ENCODE results near the gene SNRPD3. TPM values are rescaled to one million over a fixed set of nuclear protein-coding genes. Genes with fewer than 3 reads are reported as not detected.

The SNRPD3 gene
- total RNA-seq, 1 experiment from 2014 or later: 144 TPM

- DNase-seq (ENCODE audit: low read depth, low spot score): no peak
Observed at GRCh38 chr22:24587948-24588347, 32.1 kb downstream of the SNRPD3 start.

DNA sequence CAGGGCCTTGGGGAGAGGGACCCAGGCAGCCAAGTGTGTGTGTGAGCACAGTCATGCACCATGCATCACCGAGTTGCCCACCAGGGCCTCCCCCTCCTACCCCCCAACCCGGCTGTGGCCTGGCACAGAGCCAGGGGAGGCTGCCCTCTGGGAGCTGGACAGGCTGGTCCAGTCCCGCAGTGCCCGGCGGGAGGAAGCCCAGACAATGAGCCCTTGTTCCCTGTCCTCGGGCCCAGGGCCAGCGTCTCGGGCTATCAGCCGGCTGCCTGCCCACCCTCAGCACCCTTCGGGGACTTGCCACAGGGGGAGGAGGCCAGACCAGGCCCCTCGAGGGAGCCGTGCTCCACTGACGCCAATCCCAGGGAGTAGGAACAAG, 32.6 kb downstream of the SNRPD3 start:
- TF ChIP-seq, protein P1, sequence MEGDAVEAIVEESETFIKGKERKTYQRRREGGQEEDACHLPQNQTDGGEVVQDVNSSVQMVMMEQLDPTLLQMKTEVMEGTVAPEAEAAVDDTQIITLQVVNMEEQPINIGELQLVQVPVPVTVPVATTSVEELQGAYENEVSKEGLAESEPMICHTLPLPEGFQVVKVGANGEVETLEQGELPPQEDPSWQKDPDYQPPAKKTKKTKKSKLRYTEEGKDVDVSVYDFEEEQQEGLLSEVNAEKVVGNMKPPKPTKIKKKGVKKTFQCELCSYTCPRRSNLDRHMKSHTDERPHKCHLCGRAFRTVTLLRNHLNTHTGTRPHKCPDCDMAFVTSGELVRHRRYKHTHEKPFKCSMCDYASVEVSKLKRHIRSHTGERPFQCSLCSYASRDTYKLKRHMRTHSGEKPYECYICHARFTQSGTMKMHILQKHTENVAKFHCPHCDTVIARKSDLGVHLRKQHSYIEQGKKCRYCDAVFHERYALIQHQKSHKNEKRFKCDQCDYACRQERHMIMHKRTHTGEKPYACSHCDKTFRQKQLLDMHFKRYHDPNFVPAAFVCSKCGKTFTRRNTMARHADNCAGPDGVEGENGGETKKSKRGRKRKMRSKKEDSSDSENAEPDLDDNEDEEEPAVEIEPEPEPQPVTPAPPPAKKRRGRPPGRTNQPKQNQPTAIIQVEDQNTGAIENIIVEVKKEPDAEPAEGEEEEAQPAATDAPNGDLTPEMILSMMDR (IDR thresholded peaks at IDR 0.05 in 2 of 3, conservative IDR thresholded peaks at IDR 0.05 in 1 of 3; ENCODE audit: borderline replicate concordance in 1 of 3, insufficient read depth in 1 of 3, low read depth in 2 of 3, low read length in 2 of 3): no peak
- no peak for TF ChIP-seq EZH2phosphoT487 (IDR thresholded peaks at IDR 0.05; ENCODE audit: borderline replicate concordance)
- peaks cover 3 to 12% of the 10 kb centered on the region in 2 experiments for H3K4me1 ChIP-seq (ENCODE audit: control insufficient read depth in 1 of 2, insufficient read depth in 2 of 2, low read length in 2 of 2)
- no peaks in the 10 kb centered on the region for H3K79me2 ChIP-seq (ENCODE audit: insufficient read depth, low read length)
- no peak overlapping the region for H3K4me2 ChIP-seq (ENCODE audit: low read length)
- no peak overlapping the region for H2AFZ ChIP-seq (ENCODE audit: low read depth, low read length, poor library complexity, severe bottlenecking)
- H4K20me1 ChIP-seq (ENCODE audit: insufficient read depth): no peaks in the 10 kb centered on the region
- no peaks in the 10 kb centered on the region for H3K27me3 ChIP-seq (ENCODE audit: insufficient read depth, low read length)
- no peaks in the 10 kb centered on the region for H3K36me3 ChIP-seq (ENCODE audit: control insufficient read depth in 1 of 2, insufficient read depth in 2 of 2, low read length in 2 of 2)
- ATAC-seq (no peak), DNase-seq (ENCODE audit: low read depth, low spot score) (no peak)
- ChIA-PET POLR2A (no interaction called here), RAD21 (ENCODE audit: low non-redundant PET in 1 of 2, low total read pairs in 2 of 2, uncharacterized antibody in 2 of 2, unreplicated experiment in 2 of 2) (no interaction called here), CTCF (no interaction called here)
- intact Hi-C loops (cut with micrococcal nuclease): no loop called here
- no peak overlapping the region for H3K27ac ChIP-seq (ENCODE audit: low read depth, low read length)
- no peak overlapping the region for H3K9ac ChIP-seq (ENCODE audit: low read length)
- H3K9me2 ChIP-seq (ENCODE audit: insufficient read depth): no peaks in the 10 kb centered on the region
- BruUV-seq (replicated peaks): no TSS peak
- H3K9me3 ChIP-seq (ENCODE audit: control insufficient read depth in 1 of 2, insufficient read depth in 1 of 2, low read depth in 1 of 2, low read length in 2 of 2): no peaks in the 10 kb centered on the region
- no peak overlapping the region for H3K4me3 ChIP-seq (replicated peaks in 1 of 2; ENCODE audit: low read depth in 1 of 2, low read length in 2 of 2)

More at GRCh38 chr22:24587948-24588347, 32.1 kb downstream of the SNRPD3 start:
- Histone ChIP-seq H3K27ac (ENCODE audit: low read depth, low read length) (no peak overlapping the region), H3K27me3 (ENCODE audit: insufficient read depth, low read length) (no peaks in the 10 kb centered on the region), H3K36me3 (ENCODE audit: control insufficient read depth in 1 of 2, insufficient read depth in 2 of 2, low read length in 2 of 2) (no peaks in the 10 kb centered on the region), H3K4me3 (replicated peaks in 1 of 2; ENCODE audit: low read depth in 1 of 2, low read length in 2 of 2) (no peak overlapping the region), H3K4me2 (ENCODE audit: low read length) (no peak overlapping the region), H3K9ac (ENCODE audit: low read length) (no peak overlapping the region), H2AFZ (ENCODE audit: low read depth, low read length, poor library complexity, severe bottlenecking) (no peak overlapping the region), H3K79me2 (ENCODE audit: insufficient read depth, low read length) (no peaks in the 10 kb centered on the region), H3K9me3 (ENCODE audit: control insufficient read depth in 1 of 2, insufficient read depth in 1 of 2, low read depth in 1 of 2, low read length in 2 of 2) (no peaks in the 10 kb centered on the region), H4K20me1 (ENCODE audit: insufficient read depth) (no peaks in the 10 kb centered on the region), H3K4me1 (ENCODE audit: control insufficient read depth in 1 of 2, insufficient read depth in 2 of 2, low read length in 2 of 2) (peaks cover 0 to 8% of the 10 kb centered on the region in 2 experiments; a peak in 1 of 4 replicates), H3K9me2 (ENCODE audit: insufficient read depth) (no peaks in the 10 kb centered on the region)
- RAD21 ChIA-PET (ENCODE audit: low non-redundant PET in 1 of 2, low total read pairs in 2 of 2, uncharacterized antibody in 2 of 2, unreplicated experiment in 2 of 2): no interaction called here
- CTCF ChIA-PET: no interaction called here
- no TSS peak for BruUV-seq (replicated peaks)
- intact Hi-C loops (cut with micrococcal nuclease): no loop called here
- POLR2A ChIA-PET: no interaction called here
- ATAC-seq: no peak
- TF ChIP-seq YY1 (IDR thresholded peaks at IDR 0.05; ENCODE audit: extremely low read depth, insufficient replicate concordance, low read depth, low read length): no peak
- no peak for TF ChIP-seq ATF3 (IDR thresholded peaks at IDR 0.05)
- TF ChIP-seq ELF1 (IDR thresholded peaks at IDR 0.05; ENCODE audit: borderline replicate concordance, low read depth): no peak
- no peak for TF ChIP-seq RAD21 (IDR thresholded peaks at IDR 0.05; ENCODE audit: low read depth)
- no peak for TF ChIP-seq CEBPB (IDR thresholded peaks at IDR 0.05; ENCODE audit: low read depth)
- no peak for TF ChIP-seq EGR1 (IDR thresholded peaks at IDR 0.05; ENCODE audit: low read depth)
